ENCODE results near the gene MTF2.

MTF2 gene

DNA sequence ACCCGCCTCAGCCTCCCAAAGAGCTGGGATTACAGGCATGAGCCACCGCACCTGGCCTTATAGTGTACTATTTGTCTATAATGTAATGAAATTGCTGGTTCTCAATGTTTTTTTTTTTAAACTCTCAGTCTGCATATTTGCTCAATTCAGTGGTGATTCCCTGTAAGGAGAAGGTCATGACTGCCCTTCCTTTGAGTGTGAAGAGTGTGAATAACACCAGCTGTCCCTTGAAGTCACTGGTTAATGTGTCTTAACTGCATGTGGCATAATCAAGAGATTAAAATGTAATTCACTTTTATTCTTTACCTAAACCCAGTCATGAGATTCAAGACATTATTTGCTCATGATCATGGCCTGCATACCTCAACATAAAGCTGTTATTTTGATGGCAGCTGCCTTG, 30.5 kb downstream of the MTF2 start:
- Histone ChIP-seq H3K9me3 (ENCODE audit: control insufficient read depth in 2 of 2, low read length in 2 of 2) (no peaks in the 10 kb centered on the region), H3K36me3 (ENCODE audit: control insufficient read depth in 2 of 2, insufficient read depth in 2 of 2, low read length in 2 of 2) (peaks cover 0 to 2% of the 10 kb centered on the region in 2 donors), H3K4me1 (ENCODE audit: control insufficient read depth in 2 of 2, insufficient read depth in 2 of 2, low read length in 2 of 2) (peaks cover 3 to 5% of the 10 kb centered on the region in 2 donors), H3K27me3 (ENCODE audit: control insufficient read depth in 2 of 2, insufficient read depth in 2 of 2, low read length in 2 of 2) (no peaks in the 10 kb centered on the region), H3K4me3 (ENCODE audit: low read length in 2 of 2) (no peak overlapping the region), H3K27ac (ENCODE audit: low read depth in 2 of 2, low read length in 2 of 2) (no peak overlapping the region), H3K9ac (ENCODE audit: low read depth in 1 of 2, low read length in 2 of 2) (no peak overlapping the region)

DNA sequence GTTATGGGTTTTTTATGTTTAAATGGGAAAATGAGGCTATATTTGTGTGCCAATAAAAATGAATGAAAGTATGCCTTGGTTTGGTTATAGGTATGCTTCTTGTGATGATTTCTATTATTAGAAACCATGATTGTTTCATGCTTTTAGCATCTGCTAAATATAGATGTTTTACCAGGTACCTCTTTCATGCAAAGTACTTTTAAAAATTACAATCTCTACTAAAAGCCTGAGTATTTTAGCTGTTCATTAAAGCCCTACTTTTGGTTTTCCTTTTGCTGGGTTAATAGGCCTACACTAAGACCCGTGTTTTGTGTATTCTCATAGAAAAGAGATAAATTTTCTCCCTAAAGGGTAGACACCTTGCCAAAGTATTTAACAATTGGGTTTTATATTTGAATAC, 32.0 kb downstream of the MTF2 start:
- peaks cover 3 to 7% of the 10 kb centered on the region in 2 donors for H3K36me3 ChIP-seq (ENCODE audit: control insufficient read depth in 2 of 2, insufficient read depth in 2 of 2, low read length in 2 of 2)

DNA sequence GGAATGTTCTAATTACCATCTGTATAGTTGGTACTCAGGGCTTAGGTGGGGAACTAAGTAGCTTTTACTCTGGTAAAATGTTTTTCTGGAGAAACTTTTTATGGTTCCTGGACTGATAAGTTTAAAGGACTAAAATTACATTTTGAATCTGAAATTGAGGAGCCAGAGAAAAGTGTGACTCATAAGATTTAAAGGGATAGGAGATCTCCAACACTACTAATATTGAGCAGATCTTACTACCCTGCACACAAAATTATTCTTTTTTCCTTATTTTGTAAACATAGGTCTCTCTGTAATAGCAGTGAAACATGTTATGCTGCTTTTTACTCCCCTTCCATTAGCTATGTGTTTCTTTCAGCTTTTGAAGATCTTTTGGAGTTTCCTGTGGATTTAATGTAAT, 32.5 kb downstream of the MTF2 start:
- no peak overlapping the region for H3K4me3 ChIP-seq (ENCODE audit: low read length in 2 of 2)
- H3K9ac ChIP-seq (ENCODE audit: low read depth in 1 of 2, low read length in 2 of 2), result no peak overlapping the region
- H3K9me3 ChIP-seq (ENCODE audit: control insufficient read depth in 2 of 2, low read length in 2 of 2), result no peaks in the 10 kb centered on the region
- no peak overlapping the region for H3K27ac ChIP-seq (ENCODE audit: low read depth in 2 of 2, low read length in 2 of 2)
- peaks cover 3 to 7% of the 10 kb centered on the region in 2 donors for H3K36me3 ChIP-seq (ENCODE audit: control insufficient read depth in 2 of 2, insufficient read depth in 2 of 2, low read length in 2 of 2)
- peaks cover 3 to 5% of the 10 kb centered on the region in 2 donors for H3K4me1 ChIP-seq (ENCODE audit: control insufficient read depth in 2 of 2, insufficient read depth in 2 of 2, low read length in 2 of 2)
- no peaks in the 10 kb centered on the region for H3K27me3 ChIP-seq (ENCODE audit: control insufficient read depth in 2 of 2, insufficient read depth in 2 of 2, low read length in 2 of 2)

More for the DNA sequence above, 32.0 kb downstream of the MTF2 start:
- Histone ChIP-seq H3K9me3 (ENCODE audit: control insufficient read depth in 2 of 2, low read length in 2 of 2) (no peaks in the 10 kb centered on the region), H3K4me1 (ENCODE audit: control insufficient read depth in 2 of 2, insufficient read depth in 2 of 2, low read length in 2 of 2) (peaks cover 3 to 5% of the 10 kb centered on the region in 2 donors), H3K4me3 (ENCODE audit: low read length in 2 of 2) (no peak overlapping the region), H3K27me3 (ENCODE audit: control insufficient read depth in 2 of 2, insufficient read depth in 2 of 2, low read length in 2 of 2) (no peaks in the 10 kb centered on the region), H3K9ac (ENCODE audit: low read depth in 1 of 2, low read length in 2 of 2) (no peak overlapping the region), H3K27ac (ENCODE audit: low read depth in 2 of 2, low read length in 2 of 2) (no peak overlapping the region)

DNA sequence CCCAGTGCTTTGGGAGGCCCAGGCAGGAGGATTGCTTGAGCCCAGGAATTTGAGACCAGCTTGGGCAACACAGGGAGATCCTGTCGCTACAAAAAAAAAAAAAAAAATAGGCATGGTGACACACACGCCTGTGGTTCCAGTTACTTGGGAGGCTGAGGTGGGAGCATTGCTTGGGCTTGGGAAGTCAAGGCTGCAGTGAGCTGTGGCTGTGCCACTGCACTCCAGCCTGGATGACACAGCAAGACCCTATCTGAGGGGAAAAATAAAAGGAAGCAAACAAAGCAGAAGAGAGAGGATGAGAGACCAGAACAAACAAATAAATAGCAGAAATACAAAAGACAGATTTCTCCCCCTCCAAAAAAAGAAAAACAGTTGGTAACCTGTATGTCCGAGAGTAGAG, 34.0 kb downstream of the MTF2 start:
- H3K9me3 ChIP-seq (ENCODE audit: control insufficient read depth in 2 of 2, low read length in 2 of 2), result no peaks in the 10 kb centered on the region
- no peak overlapping the region for H3K27ac ChIP-seq (ENCODE audit: low read depth in 2 of 2, low read length in 2 of 2)
- no peak overlapping the region for H3K9ac ChIP-seq (ENCODE audit: low read depth in 1 of 2, low read length in 2 of 2)
- no peak overlapping the region for H3K4me3 ChIP-seq (ENCODE audit: low read length in 2 of 2)
- peaks cover 3 to 5% of the 10 kb centered on the region in 2 donors for H3K4me1 ChIP-seq (ENCODE audit: control insufficient read depth in 2 of 2, insufficient read depth in 2 of 2, low read length in 2 of 2)
- peaks cover 7 to 10% of the 10 kb centered on the region in 2 donors for H3K36me3 ChIP-seq (ENCODE audit: control insufficient read depth in 2 of 2, insufficient read depth in 2 of 2, low read length in 2 of 2)
- no peaks in the 10 kb centered on the region for H3K27me3 ChIP-seq (ENCODE audit: control insufficient read depth in 2 of 2, insufficient read depth in 2 of 2, low read length in 2 of 2)

- no peak overlapping the region for H3K9ac ChIP-seq (ENCODE audit: low read depth in 1 of 2, low read length in 2 of 2)
- H3K9me3 ChIP-seq (ENCODE audit: control insufficient read depth in 2 of 2, low read length in 2 of 2), result no peaks in the 10 kb centered on the region
- no peak overlapping the region for H3K27ac ChIP-seq (ENCODE audit: low read depth in 2 of 2, low read length in 2 of 2)
- no peaks in the 10 kb centered on the region for H3K27me3 ChIP-seq (ENCODE audit: control insufficient read depth in 2 of 2, insufficient read depth in 2 of 2, low read length in 2 of 2)
- H3K4me1 ChIP-seq (ENCODE audit: control insufficient read depth in 2 of 2, insufficient read depth in 2 of 2, low read length in 2 of 2), result peaks cover 3 to 5% of the 10 kb centered on the region in 2 donors
- H3K4me3 ChIP-seq (ENCODE audit: low read length in 2 of 2), result no peak overlapping the region
- H3K36me3 ChIP-seq (ENCODE audit: control insufficient read depth in 2 of 2, insufficient read depth in 2 of 2, low read length in 2 of 2), result peaks cover 10 to 18% of the 10 kb centered on the region in 2 donors
These were observed 35.3 kb downstream of the MTF2 start for GRCh38 chr1:93114391-93114790.

DNA sequence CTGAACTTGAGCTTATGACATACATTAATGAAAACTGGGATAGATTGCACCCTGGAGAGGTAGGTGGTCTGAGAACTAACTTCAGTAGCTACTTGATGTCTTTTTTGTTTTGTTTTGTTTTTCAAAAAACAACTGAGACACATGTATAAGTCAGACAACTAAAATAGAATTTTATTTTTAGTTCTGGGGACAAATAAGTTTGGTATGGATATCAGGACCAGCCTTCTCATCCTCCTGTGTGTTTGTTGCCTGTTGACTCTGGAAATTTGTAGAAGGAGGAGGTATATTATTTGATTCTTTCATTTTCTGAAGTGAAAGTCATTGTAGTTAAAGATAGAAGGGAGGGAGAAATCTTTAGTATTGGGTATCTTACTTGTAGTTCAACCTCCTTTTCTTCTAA, 41.5 kb downstream of the MTF2 start:
- Histone ChIP-seq H3K9ac (ENCODE audit: low read depth in 1 of 2, low read length in 2 of 2) (no peak overlapping the region), H3K9me3 (ENCODE audit: control insufficient read depth in 2 of 2, low read length in 2 of 2) (no peaks in the 10 kb centered on the region), H3K27me3 (ENCODE audit: control insufficient read depth in 2 of 2, insufficient read depth in 2 of 2, low read length in 2 of 2) (no peaks in the 10 kb centered on the region), H3K4me1 (ENCODE audit: control insufficient read depth in 2 of 2, insufficient read depth in 2 of 2, low read length in 2 of 2) (no peaks in the 10 kb centered on the region), H3K27ac (ENCODE audit: low read depth in 2 of 2, low read length in 2 of 2) (no peak overlapping the region), H3K4me3 (ENCODE audit: low read length in 2 of 2) (no peak overlapping the region), H3K36me3 (ENCODE audit: control insufficient read depth in 2 of 2, insufficient read depth in 2 of 2, low read length in 2 of 2) (peaks cover 14 to 29% of the 10 kb centered on the region in 2 donors)

DNA sequence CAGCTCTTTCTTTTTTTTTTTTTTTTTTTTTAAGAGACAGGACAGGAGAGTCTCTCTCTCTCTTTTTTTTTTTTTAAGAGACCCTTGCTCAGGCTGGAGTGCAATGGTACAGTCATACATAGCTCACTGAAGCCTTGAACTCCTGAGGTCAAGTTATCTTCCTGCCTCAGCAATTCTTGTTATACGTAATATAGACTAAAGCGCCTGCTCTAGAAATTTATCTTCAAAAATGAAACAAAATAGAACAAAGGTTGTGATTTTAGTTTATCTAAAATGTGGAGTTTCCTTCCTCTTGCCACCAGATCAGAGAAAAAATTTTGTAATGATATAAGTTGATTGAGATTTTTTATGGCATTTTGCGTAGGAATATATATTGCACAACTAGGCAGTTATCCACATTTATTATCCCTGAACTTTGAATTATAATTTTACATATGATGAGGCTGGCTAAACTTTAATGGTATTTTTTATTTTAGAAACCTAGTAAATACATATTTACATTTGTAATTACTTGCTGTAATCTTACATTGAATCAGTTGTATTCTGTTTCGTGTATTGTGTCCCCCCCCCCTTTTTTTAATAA, 44.2 kb downstream of the MTF2 start:
- H3K36me3 ChIP-seq (ENCODE audit: control insufficient read depth in 2 of 2, insufficient read depth in 2 of 2, low read length in 2 of 2), result peaks cover 19 to 26% of the 10 kb centered on the region in 2 donors
- H3K4me3 ChIP-seq (ENCODE audit: low read length in 2 of 2), result no peak overlapping the region

GRCh38 chr1:93124556-93125355, 45.7 kb downstream of the MTF2 start:
- Histone ChIP-seq H3K4me1 (ENCODE audit: control insufficient read depth in 2 of 2, insufficient read depth in 2 of 2, low read length in 2 of 2) (no peaks in the 10 kb centered on the region), H3K4me3 (ENCODE audit: low read length in 2 of 2) (no peak overlapping the region), H3K9ac (ENCODE audit: low read depth in 1 of 2, low read length in 2 of 2) (no peak overlapping the region), H3K27ac (ENCODE audit: low read depth in 2 of 2, low read length in 2 of 2) (no peak overlapping the region), H3K9me3 (ENCODE audit: control insufficient read depth in 2 of 2, low read length in 2 of 2) (no peaks in the 10 kb centered on the region), H3K27me3 (ENCODE audit: control insufficient read depth in 2 of 2, insufficient read depth in 2 of 2, low read length in 2 of 2) (no peaks in the 10 kb centered on the region), H3K36me3 (ENCODE audit: control insufficient read depth in 2 of 2, insufficient read depth in 2 of 2, low read length in 2 of 2) (peaks cover 13 to 15% of the 10 kb centered on the region in 2 donors)

More for the DNA sequence above, 44.2 kb downstream of the MTF2 start:
- H3K4me1 ChIP-seq (ENCODE audit: control insufficient read depth in 2 of 2, insufficient read depth in 2 of 2, low read length in 2 of 2), result no peaks in the 10 kb centered on the region
- no peaks in the 10 kb centered on the region for H3K9me3 ChIP-seq (ENCODE audit: control insufficient read depth in 2 of 2, low read length in 2 of 2)
- no peak overlapping the region for H3K9ac ChIP-seq (ENCODE audit: low read depth in 1 of 2, low read length in 2 of 2)
- no peak overlapping the region for H3K27ac ChIP-seq (ENCODE audit: low read depth in 2 of 2, low read length in 2 of 2)
- no peaks in the 10 kb centered on the region for H3K27me3 ChIP-seq (ENCODE audit: control insufficient read depth in 2 of 2, insufficient read depth in 2 of 2, low read length in 2 of 2)

DNA sequence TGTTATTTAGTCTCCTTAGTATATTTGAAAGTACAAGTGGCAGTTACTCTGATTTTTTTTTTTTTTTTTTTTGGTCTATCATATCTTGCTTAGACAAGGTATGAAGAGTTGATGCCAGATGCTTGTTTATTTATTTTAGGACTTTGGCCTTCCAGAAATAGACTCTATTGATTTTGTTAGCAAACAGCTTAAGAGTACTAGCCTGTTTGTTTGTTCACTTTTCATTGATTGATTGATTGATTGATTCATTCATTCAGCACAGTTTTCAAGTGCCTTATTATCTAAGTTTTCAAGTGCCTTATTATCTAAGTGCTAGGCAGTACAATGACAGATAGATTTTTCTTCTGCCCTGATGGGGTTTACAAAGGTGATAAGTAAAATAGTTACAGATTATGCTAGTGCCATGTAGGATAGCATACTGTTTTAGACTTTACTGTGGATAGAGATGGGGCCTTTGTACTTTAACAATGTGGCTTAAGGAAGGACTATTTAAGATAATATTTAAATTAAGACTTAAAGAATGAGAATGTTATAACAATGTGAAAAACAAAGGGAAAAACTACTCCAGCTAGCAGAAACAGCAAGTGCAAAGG, 50.5 kb downstream of the MTF2 start:
- peaks cover 9 to 13% of the 10 kb centered on the region in 2 donors for H3K36me3 ChIP-seq (ENCODE audit: control insufficient read depth in 2 of 2, insufficient read depth in 2 of 2, low read length in 2 of 2)
- H3K4me1 ChIP-seq (ENCODE audit: control insufficient read depth in 2 of 2, insufficient read depth in 2 of 2, low read length in 2 of 2), result peaks cover 0 to 4% of the 10 kb centered on the region in 2 donors
- no peak overlapping the region for H3K4me3 ChIP-seq (ENCODE audit: low read length in 2 of 2)
- no peak overlapping the region for H3K27ac ChIP-seq (ENCODE audit: low read depth in 2 of 2, low read length in 2 of 2)
- H3K27me3 ChIP-seq (ENCODE audit: control insufficient read depth in 2 of 2, insufficient read depth in 2 of 2, low read length in 2 of 2), result no peaks in the 10 kb centered on the region
- no peaks in the 10 kb centered on the region for H3K9me3 ChIP-seq (ENCODE audit: control insufficient read depth in 2 of 2, low read length in 2 of 2)
- no peak overlapping the region for H3K9ac ChIP-seq (ENCODE audit: low read depth in 1 of 2, low read length in 2 of 2)

GRCh38 chr1:93132638-93133037, 53.6 kb downstream of the MTF2 start:
- Histone ChIP-seq H3K27ac (ENCODE audit: low read depth in 2 of 2, low read length in 2 of 2) (no peak overlapping the region), H3K9ac (ENCODE audit: low read depth in 1 of 2, low read length in 2 of 2) (no peak overlapping the region), H3K36me3 (ENCODE audit: control insufficient read depth in 2 of 2, insufficient read depth in 2 of 2, low read length in 2 of 2) (peaks cover 18 to 29% of the 10 kb centered on the region in 2 donors)

More at GRCh38 chr1:93132638-93133037, 53.6 kb downstream of the MTF2 start:
- Histone ChIP-seq H3K9me3 (ENCODE audit: control insufficient read depth in 2 of 2, low read length in 2 of 2) (no peaks in the 10 kb centered on the region), H3K4me1 (ENCODE audit: control insufficient read depth in 2 of 2, insufficient read depth in 2 of 2, low read length in 2 of 2) (peaks cover 0 to 8% of the 10 kb centered on the region in 2 donors), H3K27me3 (ENCODE audit: control insufficient read depth in 2 of 2, insufficient read depth in 2 of 2, low read length in 2 of 2) (no peaks in the 10 kb centered on the region), H3K4me3 (ENCODE audit: low read length in 2 of 2) (no peak overlapping the region)

Measured in mucosa of rectum (tissue), 2 donors.